ENCODE data around the gene CDH22.

DNA sequence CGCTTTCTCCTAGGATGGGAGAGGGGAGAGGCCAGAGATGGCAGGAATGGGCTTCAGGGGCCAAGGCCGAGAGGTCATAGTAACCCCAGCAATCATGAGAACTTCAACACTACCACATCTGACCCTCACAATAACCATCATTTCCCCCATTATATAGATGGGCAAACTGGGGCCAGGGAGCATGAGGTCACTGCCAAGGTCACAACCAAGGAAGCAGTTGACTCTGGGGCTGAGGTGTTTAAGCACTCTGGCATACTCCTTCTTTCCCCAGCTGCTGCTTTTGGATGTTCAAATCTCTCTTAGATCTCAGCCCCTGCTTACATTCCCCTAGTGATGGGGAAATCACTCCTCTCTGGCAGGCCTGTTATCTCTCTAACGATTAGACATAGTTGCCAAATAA, 39.6 kb downstream of the CDH22 start:
- TF ChIP-seq, protein P1, sequence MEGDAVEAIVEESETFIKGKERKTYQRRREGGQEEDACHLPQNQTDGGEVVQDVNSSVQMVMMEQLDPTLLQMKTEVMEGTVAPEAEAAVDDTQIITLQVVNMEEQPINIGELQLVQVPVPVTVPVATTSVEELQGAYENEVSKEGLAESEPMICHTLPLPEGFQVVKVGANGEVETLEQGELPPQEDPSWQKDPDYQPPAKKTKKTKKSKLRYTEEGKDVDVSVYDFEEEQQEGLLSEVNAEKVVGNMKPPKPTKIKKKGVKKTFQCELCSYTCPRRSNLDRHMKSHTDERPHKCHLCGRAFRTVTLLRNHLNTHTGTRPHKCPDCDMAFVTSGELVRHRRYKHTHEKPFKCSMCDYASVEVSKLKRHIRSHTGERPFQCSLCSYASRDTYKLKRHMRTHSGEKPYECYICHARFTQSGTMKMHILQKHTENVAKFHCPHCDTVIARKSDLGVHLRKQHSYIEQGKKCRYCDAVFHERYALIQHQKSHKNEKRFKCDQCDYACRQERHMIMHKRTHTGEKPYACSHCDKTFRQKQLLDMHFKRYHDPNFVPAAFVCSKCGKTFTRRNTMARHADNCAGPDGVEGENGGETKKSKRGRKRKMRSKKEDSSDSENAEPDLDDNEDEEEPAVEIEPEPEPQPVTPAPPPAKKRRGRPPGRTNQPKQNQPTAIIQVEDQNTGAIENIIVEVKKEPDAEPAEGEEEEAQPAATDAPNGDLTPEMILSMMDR (IDR thresholded peaks at IDR 0.05): no peak
- TF ChIP-seq POLR2A (IDR thresholded peaks at IDR 0.05): no peak

All from esophagus squamous epithelium (tissue), 4 donors.